Sigmoid colon (tissue), 7 donors: ENCODE results near the gene CAP2. TPM values are rescaled to one million over a fixed set of nuclear protein-coding genes. Genes with fewer than 3 reads are reported as not detected.
"Not testable (repeated sequence)": the region's sequence is repeated elsewhere in the genome, so short reads cannot be mapped to it uniquely, and the experiment has no call there.

Source experiments
- DNase-seq: peaks from one replicate; pipeline ENCODE4 v3.0.0-alpha.2; 2019
- H3K27ac ChIP-seq, 4 donors: fragments of 200-600 bp; sonication (generic); one replicate each; pipeline ENCODE4 v1.5.1; 2016 to 2019; ENCODE audit warnings: mild to moderate bottlenecking in 1 of 4
- H3K27me3 ChIP-seq, 3 donors: fragments of 200-600 bp; sonication (generic); one replicate each; pipeline ENCODE4 v1.5.1; 2019; ENCODE audit warnings: mild to moderate bottlenecking in 1 of 3
- H3K36me3 ChIP-seq, 4 donors: fragments of 200-600 bp; sonication (generic); one replicate each; pipeline ENCODE4 v1.5.1; 2016 to 2019
- H3K4me1 ChIP-seq, 4 donors: fragments of 200-600 bp; sonication (generic); one replicate each; pipeline ENCODE4 v1.5.1; 2017 to 2019
- H3K4me3 ChIP-seq, 4 donors: fragments of 200-600 bp; sonication (generic); one replicate each; pipeline ENCODE4 v1.5.1; 2017 to 2019; ENCODE audit warnings: mild to moderate bottlenecking in 2 of 4, moderate library complexity in 1 of 4
- H3K9me3 ChIP-seq, 4 donors: fragments of 200-600 bp in 3 of 4; sonication (generic) in 3 of 4; one replicate each; pipeline versions ENCODE4 v1.5.1 to v1.6.1; 2013 to 2019
- EP300 ChIP-seq, 4 donors: sonication (generic); formaldehyde crosslinking; IDR thresholded peaks; one replicate each; pipeline ENCODE4 v1.6.1; 2017; ENCODE audit warnings: antibody characterized with exemption in 4 of 4
- POLR2A ChIP-seq, 2 donors: fragments of 450-650 bp; IDR thresholded peaks; one replicate each; pipeline ENCODE4 v1.6.1; 2016; ENCODE audit warnings: antibody characterized with exemption in 2 of 2, mild to moderate bottlenecking in 2 of 2, moderate library complexity in 2 of 2
- POLR2AphosphoS5 ChIP-seq, 4 donors: sonication (generic); formaldehyde crosslinking; IDR thresholded peaks; one replicate each; pipeline ENCODE4 v1.6.1; 2017; ENCODE audit warnings: antibody characterized with exemption in 4 of 4
- WGBS, 2 donors: extraction: QIAGEN DNeasy Blood & Tissue Kit; methylation state at CpG; one replicate each; pipeline ENCODE4 v1.1.7; 2013; 5-methylcytosine and 5-hydroxymethylcytosine counted together
- intact Hi-C: fragments of 100-400 bp; cut with DNase I; formaldehyde crosslinking; loops from one replicate; pipeline ENCODE4 v1.15.1; 2023
- polyA plus RNA-seq, 3 donors: library from polyadenylated mRNA; stranded (reverse); fragments of 200-250 nt; gene quantifications; one replicate each; pipeline ENCODE4 v1.2.3, GENCODE V29; 2013
- total RNA-seq, 4 donors: library from RNA; depleted of rRNA; stranded (reverse); fragments of >200 nt; gene quantifications; one replicate each; pipeline ENCODE4 v1.1.0, GENCODE V29; 2016
- TF ChIP-seq, protein P1 (sequence below), 4 experiments: fragments of 450-650 bp in 3 of 4; fragments of 200-600 bp in 1 of 4; IDR thresholded peaks; one replicate each; pipeline ENCODE4 v1.5.1; 2016 to 2019; ENCODE audit warnings: antibody characterized with exemption in 4 of 4, mild to moderate bottlenecking in 3 of 4, moderate library complexity in 2 of 4
- donor health status: healthy with polysubstance abuse.
- donor health status: Bipolar disorder and iron deficiency.
- donor health status: healthy.

The CAP2 gene
- total and polyA plus RNA-seq, 7 donors, result 0.92 to 67.1 (median 48.3) TPM

- H3K4me3 ChIP-seq, result no peak overlapping the region
- DNase-seq, result no peak
- H3K4me1 ChIP-seq, result peaks cover 0 to 31% (median 3%) of the 10 kb centered on the region in 4 donors
- WGBS, 2 donors, result 94 to 96% methylated on average over 4 of the region's 4 CpGs
- H3K27me3 ChIP-seq, result no peaks in the 10 kb centered on the region
- H3K27ac ChIP-seq, result no peak overlapping the region
- H3K36me3 ChIP-seq, result no peaks in the 10 kb centered on the region
- TF ChIP-seq, protein P1, sequence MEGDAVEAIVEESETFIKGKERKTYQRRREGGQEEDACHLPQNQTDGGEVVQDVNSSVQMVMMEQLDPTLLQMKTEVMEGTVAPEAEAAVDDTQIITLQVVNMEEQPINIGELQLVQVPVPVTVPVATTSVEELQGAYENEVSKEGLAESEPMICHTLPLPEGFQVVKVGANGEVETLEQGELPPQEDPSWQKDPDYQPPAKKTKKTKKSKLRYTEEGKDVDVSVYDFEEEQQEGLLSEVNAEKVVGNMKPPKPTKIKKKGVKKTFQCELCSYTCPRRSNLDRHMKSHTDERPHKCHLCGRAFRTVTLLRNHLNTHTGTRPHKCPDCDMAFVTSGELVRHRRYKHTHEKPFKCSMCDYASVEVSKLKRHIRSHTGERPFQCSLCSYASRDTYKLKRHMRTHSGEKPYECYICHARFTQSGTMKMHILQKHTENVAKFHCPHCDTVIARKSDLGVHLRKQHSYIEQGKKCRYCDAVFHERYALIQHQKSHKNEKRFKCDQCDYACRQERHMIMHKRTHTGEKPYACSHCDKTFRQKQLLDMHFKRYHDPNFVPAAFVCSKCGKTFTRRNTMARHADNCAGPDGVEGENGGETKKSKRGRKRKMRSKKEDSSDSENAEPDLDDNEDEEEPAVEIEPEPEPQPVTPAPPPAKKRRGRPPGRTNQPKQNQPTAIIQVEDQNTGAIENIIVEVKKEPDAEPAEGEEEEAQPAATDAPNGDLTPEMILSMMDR (IDR thresholded peaks at IDR 0.05), result no peak
- TF ChIP-seq POLR2A (IDR thresholded peaks at IDR 0.05), result no peak
- TF ChIP-seq EP300 (IDR thresholded peaks at IDR 0.05), result no peak
- no peak for TF ChIP-seq POLR2AphosphoS5 (IDR thresholded peaks at IDR 0.05)
- no peaks in the 10 kb centered on the region for H3K9me3 ChIP-seq
- intact Hi-C loops, result no loop called here
These were observed 16.9 kb downstream of the CAP2 start for GRCh38 chr6:17410281-17410680.

GRCh38 chr6:17413313-17413750, 19.9 kb downstream of the CAP2 start:
- H3K27me3 ChIP-seq, result no peaks in the 10 kb centered on the region
- TF ChIP-seq POLR2A (IDR thresholded peaks at IDR 0.05), result no peak
- no peak for TF ChIP-seq POLR2AphosphoS5 (IDR thresholded peaks at IDR 0.05)
- TF ChIP-seq, protein P1 (IDR thresholded peaks at IDR 0.05), result no peak
- TF ChIP-seq EP300 (IDR thresholded peaks at IDR 0.05), result no peak
- intact Hi-C loops, result no loop called here
- no peak overlapping the region for H3K4me3 ChIP-seq
- H3K36me3 ChIP-seq, result no peaks in the 10 kb centered on the region
- no peak overlapping the region for H3K27ac ChIP-seq
- WGBS, 2 donors, result 82% methylated on average over 5 of the region's 5 CpGs
- no peak for DNase-seq
- peaks cover 0 to 40% (median 21%) of the 10 kb centered on the region in 4 donors for H3K4me1 ChIP-seq
- H3K9me3 ChIP-seq, result no peaks in the 10 kb centered on the region

GRCh38 chr6:17414395-17414794, 21.0 kb downstream of the CAP2 start:
- H3K9me3 ChIP-seq, H3K4me3 ChIP-seq, H3K27ac ChIP-seq, H3K36me3 ChIP-seq, intact Hi-C loops, H3K27me3 ChIP-seq, DNase-seq: not testable (repeated sequence)
- peaks cover 0 to 50% (median 31%) of the 10 kb centered on the region in 4 donors for H3K4me1 ChIP-seq
- WGBS, 2 donors, result 100% methylated on average over 1 of the region's 1 CpG

GRCh38 chr6:17415321-17415720, 21.9 kb downstream of the CAP2 start:
- H3K36me3 ChIP-seq, result no peaks in the 10 kb centered on the region
- no peak for DNase-seq
- peaks cover 0 to 51% (median 32%) of the 10 kb centered on the region in 4 donors for H3K4me1 ChIP-seq
- no peak overlapping the region for H3K4me3 ChIP-seq
- TF ChIP-seq EP300 (IDR thresholded peaks at IDR 0.05) (no peak), POLR2A (IDR thresholded peaks at IDR 0.05) (no peak), POLR2AphosphoS5 (IDR thresholded peaks at IDR 0.05) (no peak)
- TF ChIP-seq, protein P1 (IDR thresholded peaks at IDR 0.05), result no peak
- 92 to 95% methylated on average over 2 of the region's 2 CpGs for WGBS, 2 donors
- intact Hi-C loops, result no loop called here
- H3K27me3 ChIP-seq, result no peaks in the 10 kb centered on the region
- H3K9me3 ChIP-seq, result no peaks in the 10 kb centered on the region
- no peak overlapping the region for H3K27ac ChIP-seq

DNA sequence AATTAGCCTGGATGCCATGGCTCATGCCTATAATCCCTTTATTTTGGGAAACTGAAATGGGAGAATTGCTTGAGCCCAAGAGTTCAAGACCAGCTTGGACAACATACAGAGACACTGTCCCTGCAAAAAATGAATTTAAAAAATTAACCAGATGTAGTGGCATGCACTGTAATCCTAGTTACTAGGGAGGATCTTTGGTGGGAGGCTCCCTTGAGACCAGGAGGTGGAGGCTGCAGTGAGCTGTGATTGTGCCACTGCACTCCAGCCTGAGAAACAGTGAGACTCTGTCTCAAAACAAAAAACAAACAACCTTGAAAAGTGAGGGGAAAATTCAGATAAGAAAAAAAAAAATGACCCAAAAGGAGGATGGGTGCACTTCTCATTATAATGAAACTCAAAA, 23.4 kb downstream of the CAP2 start:
- H3K27ac ChIP-seq, result peak overlapping the region in 1 of 4 donors; percentile 73
- no peak for DNase-seq
- TF ChIP-seq POLR2A (IDR thresholded peaks at IDR 0.05) (no peak), EP300 (IDR thresholded peaks at IDR 0.05) (no peak), POLR2AphosphoS5 (IDR thresholded peaks at IDR 0.05) (no peak)
- TF ChIP-seq, protein P1 (IDR thresholded peaks at IDR 0.05), result no peak
- H3K9me3 ChIP-seq, result no peaks in the 10 kb centered on the region
- peaks cover 0 to 48% (median 32%) of the 10 kb centered on the region in 4 donors for H3K4me1 ChIP-seq
- no peak overlapping the region for H3K4me3 ChIP-seq
- no peaks in the 10 kb centered on the region for H3K27me3 ChIP-seq
- peaks cover 0 to 3% (median 0%) of the 10 kb centered on the region in 4 donors for H3K36me3 ChIP-seq
- intact Hi-C loops, result no loop called here
